Stimulated activated memory B cell treated with anti-CD40 and anti-IgM and Interleukin-4, amounts not matched to agents 10 μg/mL and 1 μg/mL and 100 μg/mL, for 72 hours (primary cell): ENCODE data around the gene TP53TG5.

Experiments
- ATAC-seq: fragments of 150-1000 bp; cut with Tn5 transposase; 2 replicates; pipeline ENCODE4 v1.10.0; 2021
- H3K27ac Mint-ChIP-seq: one replicate; pipeline ENCODE4 v1.8.0; 2022; ENCODE audit warnings: mild to moderate bottlenecking, mixed read lengths
- H3K27me3 Mint-ChIP-seq: one replicate; pipeline ENCODE4 v1.8.0; 2022; ENCODE audit warnings: mixed read lengths
- H3K36me3 Mint-ChIP-seq: one replicate; pipeline ENCODE4 v1.8.0; 2022; ENCODE audit warnings: mixed read lengths
- H3K4me1 Mint-ChIP-seq: one replicate; pipeline ENCODE4 v1.8.0; 2022; ENCODE audit warnings: mixed read lengths
- H3K4me3 Mint-ChIP-seq: one replicate; pipeline ENCODE4 v1.8.0; 2022; ENCODE audit warnings: mild to moderate bottlenecking, moderate library complexity, mixed read lengths
- H3K9me3 Mint-ChIP-seq: one replicate; pipeline ENCODE4 v1.8.0; 2022; ENCODE audit warnings: mixed read lengths

Gene TP53TG5

GRCh38 chr20:45347936-45348778 lies 30.0 kb downstream of the TP53TG5 start, which contains the start of gene SDC4:
SDC4 (minus strand) TSS chr20:45348424; CDS start chr20:45348384, 40 bp downstream.
- Mint-ChIP-seq H3K36me3 (no peaks in the 10 kb centered on the region), H3K27me3 (peaks cover 45% of the 10 kb centered on the region), H3K4me1 (peaks cover 31% of the 10 kb centered on the region), H3K27ac (no peak within 1 kb of the TSS), H3K4me3 (peak within 1 kb of the TSS; percentile 70), H3K9me3 (no peaks in the 10 kb centered on the region)
- peak; percentile 72 for ATAC-seq

- Mint-ChIP-seq H3K27ac (no peak overlapping the region), H3K4me3 (peak overlapping the region; percentile 70), H3K36me3 (no peaks in the 10 kb centered on the region), H3K4me1 (peaks cover 31% of the 10 kb centered on the region), H3K27me3 (peaks cover 45% of the 10 kb centered on the region), H3K9me3 (no peaks in the 10 kb centered on the region)
- ATAC-seq: peak; percentile 13
These were observed 30.7 kb downstream of the TP53TG5 start for GRCh38 chr20:45347297-45347935.

GRCh38 chr20:45346851-45347250 lies 31.3 kb downstream of the TP53TG5 start:
- H3K27me3 Mint-ChIP-seq: peaks cover 45% of the 10 kb centered on the region
- H3K27ac Mint-ChIP-seq: no peak overlapping the region
- no peak for ATAC-seq
- H3K36me3 Mint-ChIP-seq: no peaks in the 10 kb centered on the region
- H3K4me3 Mint-ChIP-seq: no peak overlapping the region
- H3K4me1 Mint-ChIP-seq: peaks cover 31% of the 10 kb centered on the region
- no peaks in the 10 kb centered on the region for H3K9me3 Mint-ChIP-seq

- Mint-ChIP-seq H3K4me1 (peaks cover 31% of the 10 kb centered on the region), H3K9me3 (no peaks in the 10 kb centered on the region), H3K27ac (no peak overlapping the region), H3K36me3 (no peaks in the 10 kb centered on the region), H3K4me3 (no peak overlapping the region), H3K27me3 (peaks cover 45% of the 10 kb centered on the region)
- peak; percentile 37 for ATAC-seq
These were observed 31.8 kb downstream of the TP53TG5 start for GRCh38 chr20:45346291-45346718.

GRCh38 chr20:45345104-45345936 lies 32.8 kb downstream of the TP53TG5 start:
- no peak overlapping the region for H3K4me3 Mint-ChIP-seq

GRCh38 chr20:45344168-45344860 lies 33.8 kb downstream of the TP53TG5 start:
- Mint-ChIP-seq H3K9me3 (no peaks in the 10 kb centered on the region), H3K36me3 (no peaks in the 10 kb centered on the region), H3K4me1 (peaks cover 31% of the 10 kb centered on the region), H3K27ac (no peak overlapping the region), H3K27me3 (peaks cover 57% of the 10 kb centered on the region), H3K4me3 (no peak overlapping the region)
- no peak for ATAC-seq

More at GRCh38 chr20:45345104-45345936, 32.8 kb downstream of the TP53TG5 start:
- H3K36me3 Mint-ChIP-seq: no peaks in the 10 kb centered on the region
- H3K9me3 Mint-ChIP-seq: no peaks in the 10 kb centered on the region
- ATAC-seq: no peak
- H3K27me3 Mint-ChIP-seq: peaks cover 52% of the 10 kb centered on the region
- H3K4me1 Mint-ChIP-seq: peaks cover 31% of the 10 kb centered on the region
- H3K27ac Mint-ChIP-seq: no peak overlapping the region

- H3K4me3 Mint-ChIP-seq: no peak overlapping the region
- peaks cover 59% of the 10 kb centered on the region for H3K27me3 Mint-ChIP-seq
- no peak for ATAC-seq
- no peaks in the 10 kb centered on the region for H3K36me3 Mint-ChIP-seq
- no peak overlapping the region for H3K27ac Mint-ChIP-seq
- peaks cover 29% of the 10 kb centered on the region for H3K4me1 Mint-ChIP-seq
- no peaks in the 10 kb centered on the region for H3K9me3 Mint-ChIP-seq
These were observed 34.5 kb downstream of the TP53TG5 start for GRCh38 chr20:45343532-45344167.

GRCh38 chr20:45342855-45343531 lies 35.1 kb downstream of the TP53TG5 start:
- Mint-ChIP-seq H3K36me3 (no peaks in the 10 kb centered on the region), H3K27me3 (peaks cover 52% of the 10 kb centered on the region), H3K4me3 (no peak overlapping the region), H3K4me1 (peaks cover 23% of the 10 kb centered on the region), H3K27ac (no peak overlapping the region), H3K9me3 (no peaks in the 10 kb centered on the region)
- no peak for ATAC-seq

- peaks cover 15% of the 10 kb centered on the region for H3K4me1 Mint-ChIP-seq
- H3K36me3 Mint-ChIP-seq: no peaks in the 10 kb centered on the region
- H3K9me3 Mint-ChIP-seq: no peaks in the 10 kb centered on the region
- H3K4me3 Mint-ChIP-seq: no peak overlapping the region
- peaks cover 44% of the 10 kb centered on the region for H3K27me3 Mint-ChIP-seq
- H3K27ac Mint-ChIP-seq: no peak overlapping the region
- ATAC-seq: no peak
These were observed 35.9 kb downstream of the TP53TG5 start for GRCh38 chr20:45341939-45342854.

GRCh38 chr20:45341579-45341938 lies 36.6 kb downstream of the TP53TG5 start:
- no peak for ATAC-seq
- H3K4me3 Mint-ChIP-seq: no peak overlapping the region
- H3K27ac Mint-ChIP-seq: no peak overlapping the region
- no peaks in the 10 kb centered on the region for H3K36me3 Mint-ChIP-seq
- H3K4me1 Mint-ChIP-seq: peaks cover 12% of the 10 kb centered on the region
- peaks cover 38% of the 10 kb centered on the region for H3K27me3 Mint-ChIP-seq
- no peaks in the 10 kb centered on the region for H3K9me3 Mint-ChIP-seq

GRCh38 chr20:45340951-45341350 lies 37.2 kb downstream of the TP53TG5 start:
- H3K27me3 Mint-ChIP-seq: peaks cover 33% of the 10 kb centered on the region
- H3K9me3 Mint-ChIP-seq: no peaks in the 10 kb centered on the region
- H3K27ac Mint-ChIP-seq: no peak overlapping the region
- H3K4me3 Mint-ChIP-seq: no peak overlapping the region
- peaks cover 6% of the 10 kb centered on the region for H3K4me1 Mint-ChIP-seq
- ATAC-seq: no peak
- H3K36me3 Mint-ChIP-seq: no peaks in the 10 kb centered on the region

- no peak overlapping the region for H3K4me3 Mint-ChIP-seq
- H3K27ac Mint-ChIP-seq: no peak overlapping the region
- peaks cover 6% of the 10 kb centered on the region for H3K4me1 Mint-ChIP-seq
- H3K27me3 Mint-ChIP-seq: peaks cover 27% of the 10 kb centered on the region
- ATAC-seq: no peak
- H3K36me3 Mint-ChIP-seq: no peaks in the 10 kb centered on the region
- H3K9me3 Mint-ChIP-seq: no peaks in the 10 kb centered on the region
These were observed 37.8 kb downstream of the TP53TG5 start for GRCh38 chr20:45340236-45340847.

GRCh38 chr20:45339799-45340198 lies 38.3 kb downstream of the TP53TG5 start:
- H3K27ac Mint-ChIP-seq: no peak overlapping the region

More at GRCh38 chr20:45339799-45340198, 38.3 kb downstream of the TP53TG5 start:
- H3K27me3 Mint-ChIP-seq: peaks cover 21% of the 10 kb centered on the region
- H3K9me3 Mint-ChIP-seq: no peaks in the 10 kb centered on the region
- no peak for ATAC-seq
- peaks cover 1% of the 10 kb centered on the region for H3K4me1 Mint-ChIP-seq
- no peak overlapping the region for H3K4me3 Mint-ChIP-seq
- H3K36me3 Mint-ChIP-seq: no peaks in the 10 kb centered on the region
